H1 (cell line): ENCODE measurements around the gene JAG1. TPM values are rescaled to one million over a fixed set of nuclear protein-coding genes. Genes with fewer than 3 reads are reported as not detected.

Experiments
- CHD7 ChIP-seq: fragments of 300-600 bp; sonication (generic); IDR thresholded peaks from 2 replicates; pipeline ENCODE4 v1.7.1; 2012; ENCODE audit warnings: low read length, moderate library complexity, mild to moderate bottlenecking, inconsistent platforms; ENCODE audit not compliant: insufficient replicate concordance
- FOSL1 ChIP-seq: IDR thresholded peaks from 2 replicates; pipeline ENCODE4 v1.6.1; 2011; ENCODE audit warnings: mild to moderate bottlenecking, low read depth, low read length, moderate library complexity; ENCODE audit not compliant: insufficient read depth
- RFX5 ChIP-seq: IDR thresholded peaks from 2 replicates; pipeline ENCODE4 v1.6.1; 2011; ENCODE audit warnings: low read depth, low read length, improper control_type of control experiment, borderline replicate concordance
- SIN3A ChIP-seq, 2 experiments: IDR thresholded peaks in 1 of 2; conservative IDR thresholded peaks in 1 of 2; 2 replicates each; pipeline ENCODE4 v1.6.1; 2011 to 2012; ENCODE audit warnings: low read length in 2 of 2, improper control_type of control experiment in 1 of 2, low read depth in 1 of 2, mild to moderate bottlenecking in 1 of 2
- SUZ12 ChIP-seq: fragments of 200-600 bp; sonication (generic); IDR thresholded peaks from 2 replicates; pipeline ENCODE4 v1.6.1; 2012; ENCODE audit warnings: mild to moderate bottlenecking, inconsistent platforms, low read length, moderate library complexity, mixed read lengths
- YY1 ChIP-seq: IDR thresholded peaks from 2 replicates; pipeline ENCODE4 v1.6.1; 2011; ENCODE audit warnings: low read depth, mild to moderate bottlenecking, low read length
- polyA plus RNA-seq, 7 experiments: library from polyadenylated mRNA; depleted of rRNA in 3 of 7; stranded (reverse) in 5 of 7; unstranded in 2 of 7; fragments of >200 nt in 5 of 7; fragments of 200-250 nt in 2 of 7; gene quantifications; 1 replicate in 5 of 7; 2 replicates in 1 of 7; 4 replicates in 1 of 7; pipeline versions ENCODE4 v1.2.1 to v1.2.3, GENCODE V29; 2011 to 2013; ENCODE audit warnings: missing spikeins in 2 of 7, mixed read lengths in 2 of 7
- total RNA-seq: library from RNA; stranded (reverse); fragmentation: NEBNext Ultra II Directional; extraction: Animal tissue kit (Norgen Biotek cat#: 25700); gene quantifications from 2 replicates; pipeline ENCODE4 v1.2.1, GENCODE V29; 2021

JAG1 gene
- total and polyA plus RNA-seq, 2 of the 8 experiments (the other 6 are each of a cell fraction or from before 2014, with no cell fraction given): 13.5 to 27.3 TPM

- TF ChIP-seq CHD7: no peak
- no peak for TF ChIP-seq SUZ12
- TF ChIP-seq SIN3A (conservative IDR thresholded peaks at IDR 0.05 in 1 of 2, IDR thresholded peaks at IDR 0.05 in 1 of 2; ENCODE audit: low read depth in 1 of 2, low read length in 2 of 2): no peak
- TF ChIP-seq YY1: no peak
- TF ChIP-seq RFX5: no peak
- TF ChIP-seq FOSL1: no peak
Observed at GRCh38 chr20:10631126-10631525, 42.7 kb downstream of the JAG1 start (continued).
